Measurements from ENCODE around the gene NCOR1.
"Not testable (repeated sequence)": the region's sequence is repeated elsewhere in the genome, so short reads cannot be mapped to it uniquely, and the experiment has no call there.

- not testable (repeated sequence) for TF ChIP-seq CTCF (conservative IDR thresholded peaks at IDR 0.05; ENCODE audit: low read length); EZH2phosphoT487 (IDR thresholded peaks at IDR 0.05; ENCODE audit: borderline replicate concordance, low read depth, low read length)
These were observed 13.6 kb downstream of the NCOR1 start for GRCh38 chr17:16201693-16202131.

Data from OCI-LY7 (cell line).